HepG2 (cell line): ENCODE measurements around the gene TMEM135. TPM values are rescaled to one million over a fixed set of nuclear protein-coding genes. Genes with fewer than 3 reads are reported as not detected.

ENCODE experiments used
- EZH2 ChIP-seq: conservative IDR thresholded peaks from 2 replicates; pipeline ENCODE4 v1.6.1; 2012; ENCODE audit warnings: mild to moderate bottlenecking, low read depth, low read length, moderate library complexity
- HOXA3 ChIP-seq: sonication (generic); formaldehyde crosslinking; IDR thresholded peaks from 2 replicates; pipeline ENCODE4 v1.5.0; 2020; ENCODE audit warnings: missing genetic modification reagents
- MEIS1 ChIP-seq: sonication (generic); formaldehyde crosslinking; IDR thresholded peaks from 2 replicates; pipeline ENCODE4 v1.9.0; 2021; ENCODE audit warnings: mild to moderate bottlenecking, missing genetic modification reagents, moderate library complexity, borderline replicate concordance
- SOX6 ChIP-seq, 2 experiments: fragments of 450-650 bp in 1 of 2; sonication (generic) in 1 of 2; formaldehyde crosslinking in 1 of 2; IDR thresholded peaks; 2 replicates each; pipeline versions ENCODE4 v1.4.0 to v1.6.1; 2017 to 2020; ENCODE audit warnings: antibody characterized with exemption in 1 of 2, mild to moderate bottlenecking in 1 of 2, missing genetic modification reagents in 1 of 2
- SPEN ChIP-seq: sonication (generic); formaldehyde crosslinking; IDR thresholded peaks from 2 replicates; pipeline ENCODE4 v1.5.1; 2020; ENCODE audit warnings: low read depth, mild to moderate bottlenecking, missing genetic modification reagents
- STAT5B ChIP-seq: sonication (generic); formaldehyde crosslinking; IDR thresholded peaks from 2 replicates; pipeline ENCODE4 v1.4.0; 2020; ENCODE audit warnings: missing genetic modification reagents
- TFAP4 ChIP-seq: sonication (generic); IDR thresholded peaks from 2 replicates; pipeline ENCODE4 v1.6.1; 2016; ENCODE audit warnings: low read depth, borderline replicate concordance
- ZFP37 ChIP-seq: sonication (generic); formaldehyde crosslinking; IDR thresholded peaks from 2 replicates; pipeline ENCODE4 v1.4.0; 2020; ENCODE audit warnings: missing genetic modification reagents, borderline replicate concordance
- ZNF264 ChIP-seq: sonication (generic); formaldehyde crosslinking; IDR thresholded peaks from 2 replicates; pipeline ENCODE4 v1.4.0; 2020; ENCODE audit warnings: missing genetic modification reagents
- ZNF274 ChIP-seq: sonication (generic); formaldehyde crosslinking; IDR thresholded peaks from 2 replicates; pipeline ENCODE4 v1.5.1; 2020; ENCODE audit warnings: mild to moderate bottlenecking, missing genetic modification reagents
- ZNF513 ChIP-seq: sonication (generic); formaldehyde crosslinking; conservative IDR thresholded peaks from 2 replicates; pipeline ENCODE4 v1.5.0; 2020; ENCODE audit warnings: missing genetic modification reagents
- ZNF790 ChIP-seq: sonication (generic); formaldehyde crosslinking; IDR thresholded peaks from 2 replicates; pipeline ENCODE4 v1.8.0; 2022; ENCODE audit warnings: missing genetic modification reagents, mild to moderate bottlenecking, borderline replicate concordance
- ZNF816 ChIP-seq: sonication (generic); formaldehyde crosslinking; IDR thresholded peaks from 2 replicates; pipeline ENCODE4 v1.8.0; 2022; ENCODE audit warnings: missing genetic modification reagents, mild to moderate bottlenecking, borderline replicate concordance
- ZSCAN22 ChIP-seq: sonication (generic); formaldehyde crosslinking; IDR thresholded peaks from 2 replicates; pipeline ENCODE4 v1.4.0; 2020; ENCODE audit warnings: mild to moderate bottlenecking, missing genetic modification reagents
- polyA plus RNA-seq, 8 experiments: library from polyadenylated mRNA; depleted of rRNA in 3 of 8; stranded (reverse) in 7 of 8; unstranded in 1 of 8; fragments of >200 nt; fragmentation: Illumina TruSeq in 4 of 8; extraction: Trizol in 4 of 8; gene quantifications; 2 replicates each; pipeline versions ENCODE4 v1.2.1 to v1.2.3, GENCODE V29; 2011 to 2016; ENCODE audit warnings: low read depth in 4 of 8, missing spikeins in 1 of 8, mixed read lengths in 1 of 8; ENCODE audit not compliant: insufficient read depth in 1 of 8
- total RNA-seq, 5 experiments: library from RNA; depleted of rRNA; stranded (reverse); fragments of >200 nt; fragmentation: Illumina TruSeq; extraction: Trizol; gene quantifications; 2 replicates each; pipeline ENCODE4 v1.2.3, GENCODE V29; 2016; ENCODE audit warnings: low read depth in 1 of 5
- TF ChIP-seq, protein P1 (sequence below): sonication (generic); formaldehyde crosslinking; IDR thresholded peaks from 2 replicates; pipeline ENCODE4 v1.4.0; 2020; ENCODE audit warnings: mild to moderate bottlenecking, missing genetic modification reagents, borderline replicate concordance
- TF ChIP-seq, protein P2 (sequence below), 2 experiments: sonication (generic) in 1 of 2; formaldehyde crosslinking in 1 of 2; IDR thresholded peaks; 2 replicates each; pipeline versions ENCODE4 v1.6.1 to v1.9.0; 2014 to 2022; ENCODE audit warnings: antibody characterized with exemption in 1 of 2, borderline replicate concordance in 1 of 2, inconsistent platforms in 1 of 2, low read depth in 1 of 2, missing genetic modification reagents in 1 of 2

Gene TMEM135
- total and polyA plus RNA-seq, 2 of the 13 experiments (the other 11 are each of a cell fraction or from before 2014, with no cell fraction given), result 36.6 to 88.9 TPM

DNA sequence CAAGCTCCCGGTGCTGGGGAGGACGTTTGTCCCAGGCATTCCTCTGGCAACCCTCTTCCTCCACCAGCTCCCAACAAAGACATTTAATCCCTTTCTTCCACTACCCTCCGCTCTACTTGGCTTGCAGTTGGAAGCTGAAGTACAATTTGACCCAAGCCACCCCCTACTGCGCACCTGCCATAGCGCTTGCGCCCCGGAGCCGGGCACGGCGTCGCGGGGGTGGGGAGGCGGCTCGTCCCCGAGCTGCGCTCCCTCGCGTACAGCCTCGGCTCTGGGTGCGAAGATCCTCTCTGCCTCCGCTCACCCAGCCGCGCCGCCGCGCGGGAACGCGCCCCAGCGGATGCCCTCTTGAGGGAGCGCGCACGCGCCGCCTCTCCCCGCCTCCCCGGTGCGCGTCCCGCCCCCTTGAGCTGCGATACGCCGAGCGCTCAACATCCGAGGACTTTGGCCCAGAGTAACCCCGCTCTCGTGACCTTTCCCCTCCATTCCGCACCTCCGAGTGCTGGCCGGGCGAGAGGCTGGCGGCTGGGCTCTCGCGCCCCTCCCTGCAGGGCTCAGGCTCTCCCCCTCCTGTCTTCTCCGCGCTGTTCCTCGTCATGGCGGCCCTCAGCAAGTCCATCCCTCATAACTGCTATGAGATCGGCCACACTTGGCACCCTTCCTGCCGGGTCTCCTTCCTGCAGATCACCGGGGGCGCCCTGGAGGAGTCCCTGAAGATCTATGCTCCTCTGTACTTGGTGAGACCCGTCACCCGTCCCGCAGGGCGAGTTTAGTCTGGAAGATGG, at the start of gene TMEM135 (continued):
- TF ChIP-seq, protein P1, sequence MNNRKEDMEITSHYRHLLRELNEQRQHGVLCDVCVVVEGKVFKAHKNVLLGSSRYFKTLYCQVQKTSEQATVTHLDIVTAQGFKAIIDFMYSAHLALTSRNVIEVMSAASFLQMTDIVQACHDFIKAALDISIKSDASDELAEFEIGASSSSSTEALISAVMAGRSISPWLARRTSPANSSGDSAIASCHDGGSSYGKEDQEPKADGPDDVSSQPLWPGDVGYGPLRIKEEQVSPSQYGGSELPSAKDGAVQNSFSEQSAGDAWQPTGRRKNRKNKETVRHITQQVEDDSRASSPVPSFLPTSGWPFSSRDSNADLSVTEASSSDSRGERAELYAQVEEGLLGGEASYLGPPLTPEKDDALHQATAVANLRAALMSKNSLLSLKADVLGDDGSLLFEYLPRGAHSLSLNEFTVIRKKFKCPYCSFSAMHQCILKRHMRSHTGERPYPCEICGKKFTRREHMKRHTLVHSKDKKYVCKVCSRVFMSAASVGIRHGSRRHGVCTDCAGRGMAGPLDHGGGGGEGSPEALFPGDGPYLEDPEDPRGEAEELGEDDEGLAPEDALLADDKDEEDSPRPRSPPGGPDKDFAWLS (CRISPR knock-in tag), result no peak
- TF ChIP-seq TFAP4 (peak; percentile 33; the same call in 1 of the 2 replicates), ZNF816 (peak; percentile 84; the same call in 1 of the 2 replicates), SOX6 (IDR thresholded peaks at IDR 0.05) (no peak), SOX6 (CRISPR knock-in tag; IDR thresholded peaks at IDR 0.05) (peak; percentile 83), ZNF274 (CRISPR knock-in tag) (peak; percentile 70), ZNF264 (CRISPR knock-in tag) (peak; percentile 73; the same call in 1 of the 2 replicates), EZH2 (no peak), HOXA3 (peak; percentile 93), STAT5B (no peak), ZSCAN22 (CRISPR knock-in tag) (no peak), ZNF513 (CRISPR knock-in tag) (0 out of 2 replicates have a peak, but pooled peaks have one; percentile 68), MEIS1 (CRISPR knock-in tag) (no peak; the same call in 1 of the 2 replicates), ZFP37 (CRISPR knock-in tag) (peak; percentile 75), ZNF790 (no peak; the same call in 1 of the 2 replicates), SPEN (CRISPR knock-in tag) (peak; percentile 95)
- TF ChIP-seq, protein P2, sequence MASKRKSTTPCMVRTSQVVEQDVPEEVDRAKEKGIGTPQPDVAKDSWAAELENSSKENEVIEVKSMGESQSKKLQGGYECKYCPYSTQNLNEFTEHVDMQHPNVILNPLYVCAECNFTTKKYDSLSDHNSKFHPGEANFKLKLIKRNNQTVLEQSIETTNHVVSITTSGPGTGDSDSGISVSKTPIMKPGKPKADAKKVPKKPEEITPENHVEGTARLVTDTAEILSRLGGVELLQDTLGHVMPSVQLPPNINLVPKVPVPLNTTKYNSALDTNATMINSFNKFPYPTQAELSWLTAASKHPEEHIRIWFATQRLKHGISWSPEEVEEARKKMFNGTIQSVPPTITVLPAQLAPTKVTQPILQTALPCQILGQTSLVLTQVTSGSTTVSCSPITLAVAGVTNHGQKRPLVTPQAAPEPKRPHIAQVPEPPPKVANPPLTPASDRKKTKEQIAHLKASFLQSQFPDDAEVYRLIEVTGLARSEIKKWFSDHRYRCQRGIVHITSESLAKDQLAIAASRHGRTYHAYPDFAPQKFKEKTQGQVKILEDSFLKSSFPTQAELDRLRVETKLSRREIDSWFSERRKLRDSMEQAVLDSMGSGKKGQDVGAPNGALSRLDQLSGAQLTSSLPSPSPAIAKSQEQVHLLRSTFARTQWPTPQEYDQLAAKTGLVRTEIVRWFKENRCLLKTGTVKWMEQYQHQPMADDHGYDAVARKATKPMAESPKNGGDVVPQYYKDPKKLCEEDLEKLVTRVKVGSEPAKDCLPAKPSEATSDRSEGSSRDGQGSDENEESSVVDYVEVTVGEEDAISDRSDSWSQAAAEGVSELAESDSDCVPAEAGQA (IDR thresholded peaks at IDR 0.05; ENCODE audit: low read depth), result no peak
- TF ChIP-seq, protein P2 (CRISPR knock-in tag; IDR thresholded peaks at IDR 0.05; ENCODE audit: borderline replicate concordance), result no peak
